Activated CD8-positive, alpha-beta memory T cell treated with anti-CD3 and anti-CD28 coated beads, Interleukin-2, amount 10 ng/mL, durations not matched to agents 7 days and 5 days (primary cell): Measurements from ENCODE around the gene ING2. TPM values are rescaled to one million over a fixed set of nuclear protein-coding genes. Genes with fewer than 3 reads are reported as not detected.

ENCODE experiments used
- ATAC-seq: fragments of 150-1000 bp; cut with Tn5 transposase; one replicate; pipeline ENCODE4 v1.10.0; 2021; ENCODE audit warnings: moderate library complexity
- CTCF ChIA-PET: fragments of 350-600 bp; sonication (Branson Sonifier 250); formaldehyde crosslinking; loops from one replicate; lab custom pipeline; 2021; ENCODE audit warnings: antibody characterized with exemption; lab: Charles Lee
- DNase-seq: peaks from one replicate; pipeline ENCODE4 v3.0.0-alpha.2; 2020
- H3K27ac Mint-ChIP-seq: one replicate; pipeline ENCODE4 v1.8.0; 2021; ENCODE audit warnings: mild to moderate bottlenecking, mixed read lengths
- H3K27me3 Mint-ChIP-seq: one replicate; pipeline ENCODE4 v1.8.0; 2021; ENCODE audit warnings: mixed read lengths
- H3K36me3 Mint-ChIP-seq: one replicate; pipeline ENCODE4 v1.8.0; 2021; ENCODE audit warnings: mild to moderate bottlenecking, mixed read lengths
- H3K4me1 Mint-ChIP-seq: one replicate; pipeline ENCODE4 v1.8.0; 2021; ENCODE audit warnings: mixed read lengths
- H3K4me3 Mint-ChIP-seq: one replicate; pipeline ENCODE4 v1.8.0; 2021; ENCODE audit warnings: mild to moderate bottlenecking, moderate library complexity, mixed read lengths
- H3K9me3 Mint-ChIP-seq: one replicate; pipeline ENCODE4 v1.8.0; 2022; ENCODE audit warnings: low read depth, mixed read lengths
- total RNA-seq, 2 experiments: library from RNA; stranded (reverse); gene quantifications; one replicate each; pipeline ENCODE4 v1.2.3, GENCODE V29; 2021

The ING2 gene
- total RNA-seq, 2 experiments from 2014 or later, result 11.4 to 12.4 TPM

- Mint-ChIP-seq H3K4me3 (no peak overlapping the region), H3K36me3 (peaks cover 2% of the 10 kb centered on the region), H3K4me1 (no peaks in the 10 kb centered on the region), H3K9me3 (peaks cover 3% of the 10 kb centered on the region), H3K27me3 (peaks cover 11% of the 10 kb centered on the region), H3K27ac (no peak overlapping the region)
- ATAC-seq, result no peak
- no peak for DNase-seq
- CTCF ChIA-PET, result no interaction called here
Observed at GRCh38 chr4:183557611-183558010, 52.8 kb downstream of the ING2 start.

GRCh38 chr4:183558873-183559272 is 54.0 kb downstream of the ING2 start:
- CTCF ChIA-PET, result interaction anchor here (1.4 kb wide), 1 partner anchor 17 kb away, joined by 3 read pairs; no protein-coding TSS in a partner anchor
- H3K4me1 Mint-ChIP-seq, result no peaks in the 10 kb centered on the region
- H3K36me3 Mint-ChIP-seq, result no peaks in the 10 kb centered on the region
- H3K27ac Mint-ChIP-seq, result no peak overlapping the region
- H3K9me3 Mint-ChIP-seq, result no peaks in the 10 kb centered on the region
- no peak for ATAC-seq
- H3K27me3 Mint-ChIP-seq, result peaks cover 11% of the 10 kb centered on the region
- H3K4me3 Mint-ChIP-seq, result no peak overlapping the region
- no peak for DNase-seq

- Mint-ChIP-seq H3K27me3 (peaks cover 13% of the 10 kb centered on the region), H3K36me3 (no peaks in the 10 kb centered on the region), H3K4me3 (no peak overlapping the region), H3K9me3 (no peaks in the 10 kb centered on the region), H3K4me1 (no peaks in the 10 kb centered on the region), H3K27ac (no peak overlapping the region)
- CTCF ChIA-PET, result no interaction called here
- DNase-seq, result no peak
- ATAC-seq, result no peak
Observed at GRCh38 chr4:183561905-183562304, 57.0 kb downstream of the ING2 start.

Other genes starting within 250 kb of the ING2 start
- gene CLDN22, start 184.8 kb upstream of the ING2 start, total RNA-seq, result not detected
- not detected for gene CLDN24, start 182.6 kb upstream of the ING2 start, total RNA-seq
- 10 to 100 TPM; 27.8 to 28.8 TPM for gene CDKN2AIP, start 60.4 kb upstream of the ING2 start, total RNA-seq
- 10 to 100 TPM; 17.8 to 18.6 TPM for gene RWDD4, start 154.1 kb downstream of the ING2 start, total RNA-seq
- gene TRAPPC11, start 154.2 kb downstream of the ING2 start, total RNA-seq, result 10 to 100 TPM; 30.3 to 34.6 TPM